MM.1S (cell line): Measurements from ENCODE around the gene CACHD1.

Experiments used
- DNase-seq: peaks from one replicate; pipeline ENCODE4 v3.0.0-alpha.2; 2015
- H2AFZ ChIP-seq: fragments of 300-600 bp; sonication (generic); 2 replicates; pipeline ENCODE4 v1.6.0; 2016; ENCODE audit warnings: antibody characterized with exemption, low read length
- H3F3A ChIP-seq: fragments of 300-600 bp; sonication (generic); 2 replicates; pipeline ENCODE4 v1.6.1; 2016; ENCODE audit warnings: mild to moderate bottlenecking, antibody characterized with exemption, low read length, moderate library complexity, mixed read lengths; ENCODE audit not compliant: insufficient read depth
- H3K27ac ChIP-seq: fragments of 300-600 bp; sonication (generic); 2 replicates; pipeline ENCODE4 v1.5.1; 2016; ENCODE audit warnings: mild to moderate bottlenecking, low read length
- H3K27me3 ChIP-seq: fragments of 300-600 bp; sonication (generic); replicated peaks from 2 replicates; pipeline ENCODE4 v1.6.0; 2016; ENCODE audit warnings: low read length; ENCODE audit not compliant: insufficient read depth
- H3K36me3 ChIP-seq: fragments of 300-600 bp; sonication (generic); replicated peaks from 2 replicates; pipeline ENCODE4 v1.6.1; 2016; ENCODE audit warnings: mild to moderate bottlenecking, low read length, mixed read lengths; ENCODE audit not compliant: insufficient read depth
- H3K4me1 ChIP-seq: fragments of 300-600 bp; sonication (generic); 2 replicates; pipeline ENCODE4 v1.6.1; 2016; ENCODE audit warnings: low read length, mixed read lengths
- H3K4me2 ChIP-seq: fragments of 300-600 bp; sonication (generic); 2 replicates; pipeline ENCODE4 v1.6.0; 2016; ENCODE audit warnings: low read depth, low read length
- H3K4me3 ChIP-seq: fragments of 300-600 bp; sonication (generic); 2 replicates; pipeline ENCODE4 v1.5.1; 2016; ENCODE audit warnings: low read length, mixed read lengths
- H3K79me2 ChIP-seq: fragments of 300-600 bp; sonication (generic); 2 replicates; pipeline ENCODE4 v1.6.1; 2016; ENCODE audit warnings: mixed run types, low read length, mixed read lengths
- H3K9ac ChIP-seq: fragments of 300-600 bp; sonication (generic); 2 replicates; pipeline ENCODE4 v1.6.1; 2016; ENCODE audit warnings: low read length, mixed read lengths
- H3K9me2 ChIP-seq: fragments of 300-600 bp; sonication (generic); replicated peaks from 2 replicates; pipeline ENCODE4 v1.6.1; 2016; ENCODE audit warnings: mild to moderate bottlenecking, low read length, mixed read lengths; ENCODE audit not compliant: insufficient read depth
- H3K9me3 ChIP-seq: fragments of 300-600 bp; sonication (generic); replicated peaks from 2 replicates; pipeline ENCODE4 v1.6.1; 2016; ENCODE audit warnings: mild to moderate bottlenecking, low read length, mixed read lengths; ENCODE audit not compliant: insufficient read depth
- H4K20me1 ChIP-seq: fragments of 300-600 bp; sonication (generic); 2 replicates; pipeline ENCODE4 v1.6.1; 2016; ENCODE audit warnings: mild to moderate bottlenecking, low read length, moderate library complexity, mixed read lengths; ENCODE audit not compliant: insufficient read depth
- CTCF ChIP-seq: fragments of 300-600 bp; sonication (generic); IDR thresholded peaks from 2 replicates; pipeline ENCODE4 v1.5.1; 2016; ENCODE audit warnings: antibody characterized with exemption, low read length, mixed read lengths
- EZH2 ChIP-seq: fragments of 300-600 bp; sonication (generic); optimal IDR thresholded peaks from 2 replicates; pipeline ENCODE3; 2017; ENCODE audit warnings: low read depth, mild to moderate bottlenecking, antibody characterized with exemption, low read length, mixed read lengths
- EZH2phosphoT487 ChIP-seq: fragments of 300-600 bp; sonication (generic); IDR thresholded peaks from 2 replicates; pipeline ENCODE4 v1.6.1; 2018; ENCODE audit warnings: antibody characterized with exemption, low read length

CACHD1 gene

GRCh38 chr1:64474133-64474532 lies 4.2 kb downstream of the CACHD1 start:
- TF ChIP-seq EZH2, result no peak
- no peak for TF ChIP-seq EZH2phosphoT487
- no peak for TF ChIP-seq CTCF
- no peak overlapping the region for H3K9ac ChIP-seq
- H3K27me3 ChIP-seq, result no peaks in the 10 kb centered on the region; the same call in 1 of the 2 replicates
- no peaks in the 10 kb centered on the region for H4K20me1 ChIP-seq
- DNase-seq, result no peak
- H3K9me3 ChIP-seq, result no peaks in the 10 kb centered on the region
- no peaks in the 10 kb centered on the region for H3K36me3 ChIP-seq
- no peaks in the 10 kb centered on the region for H3K4me1 ChIP-seq
- H3K4me3 ChIP-seq, result no peak overlapping the region
- H3K79me2 ChIP-seq, result no peaks in the 10 kb centered on the region
- no peak overlapping the region for H2AFZ ChIP-seq
- no peak overlapping the region for H3K27ac ChIP-seq
- no peak overlapping the region for H3K4me2 ChIP-seq
- no peaks in the 10 kb centered on the region for H3K9me2 ChIP-seq
- no peaks in the 10 kb centered on the region for H3F3A ChIP-seq

- H3K4me3 ChIP-seq, result no peak overlapping the region
- no peak for DNase-seq
- no peak overlapping the region for H3K9ac ChIP-seq
Measured at GRCh38 chr1:64474665-64475439, 4.9 kb downstream of the CACHD1 start.

GRCh38 chr1:64476251-64476952 lies 6.5 kb downstream of the CACHD1 start:
- TF ChIP-seq EZH2 (no peak), CTCF (no peak), EZH2phosphoT487 (no peak)
- no peaks in the 10 kb centered on the region; the same call in 1 of the 2 replicates for H3K27me3 ChIP-seq
- no peak overlapping the region for H2AFZ ChIP-seq
- no peaks in the 10 kb centered on the region for H4K20me1 ChIP-seq
- H3K9me2 ChIP-seq, result no peaks in the 10 kb centered on the region
- H3K4me3 ChIP-seq, result no peak overlapping the region
- H3K36me3 ChIP-seq, result no peaks in the 10 kb centered on the region
- H3K4me1 ChIP-seq, result no peaks in the 10 kb centered on the region
- no peak overlapping the region for H3K27ac ChIP-seq
- H3K9ac ChIP-seq, result no peak overlapping the region
- H3F3A ChIP-seq, result no peaks in the 10 kb centered on the region
- no peaks in the 10 kb centered on the region for H3K79me2 ChIP-seq
- no peaks in the 10 kb centered on the region for H3K9me3 ChIP-seq
- no peak overlapping the region for H3K4me2 ChIP-seq
- no peak for DNase-seq

More at GRCh38 chr1:64474665-64475439, 4.9 kb downstream of the CACHD1 start:
- H3K9me3 ChIP-seq, result no peaks in the 10 kb centered on the region
- H3F3A ChIP-seq, result no peaks in the 10 kb centered on the region
- no peak overlapping the region for H3K27ac ChIP-seq
- H3K79me2 ChIP-seq, result no peaks in the 10 kb centered on the region
- no peaks in the 10 kb centered on the region; the same call in 1 of the 2 replicates for H3K27me3 ChIP-seq
- no peaks in the 10 kb centered on the region for H4K20me1 ChIP-seq
- H3K9me2 ChIP-seq, result no peaks in the 10 kb centered on the region
- no peaks in the 10 kb centered on the region for H3K36me3 ChIP-seq
- no peak overlapping the region for H3K4me2 ChIP-seq
- TF ChIP-seq EZH2, result no peak
- no peak for TF ChIP-seq CTCF
- no peak for TF ChIP-seq EZH2phosphoT487
- no peak overlapping the region for H2AFZ ChIP-seq
- H3K4me1 ChIP-seq, result no peaks in the 10 kb centered on the region
